Gastrocnemius medialis (tissue), 4 donors: ENCODE measurements around the gene ERBB2.

Experiments
- CTCF ChIP-seq, 5 experiments: fragments of 450-650 bp in 3 of 5; fragments of 200-600 bp in 2 of 5; sonication (generic) in 2 of 5; IDR thresholded peaks in 4 of 5; conservative IDR thresholded peaks in 1 of 5; 1 replicate in 4 of 5; 2 replicates in 1 of 5; pipeline ENCODE4 v1.5.1; 2016 to 2019; ENCODE audit warnings: antibody characterized with exemption in 5 of 5, mild to moderate bottlenecking in 3 of 5, moderate library complexity in 3 of 5
- POLR2A ChIP-seq, 2 donors: fragments of 450-650 bp; IDR thresholded peaks; one replicate each; pipeline ENCODE4 v1.6.1; 2017; ENCODE audit warnings: antibody characterized with exemption in 2 of 2, mild to moderate bottlenecking in 2 of 2, moderate library complexity in 2 of 2

GRCh38 chr17:39653316-39653661, 46.6 kb upstream of the ERBB2 start:
- TF ChIP-seq CTCF (IDR thresholded peaks at IDR 0.05 in 4 of 5, conservative IDR thresholded peaks at IDR 0.05 in 1 of 5) (no peak), POLR2A (IDR thresholded peaks at IDR 0.05) (no peak)
